NCI-H774 (cell line): Measurements from ENCODE around the gene SHB.

ENCODE experiments used
- DNase-seq: peaks from one replicate; lab custom pipeline; 2025; lab: John Stamatoyannopoulos, UW

SHB gene

DNA sequence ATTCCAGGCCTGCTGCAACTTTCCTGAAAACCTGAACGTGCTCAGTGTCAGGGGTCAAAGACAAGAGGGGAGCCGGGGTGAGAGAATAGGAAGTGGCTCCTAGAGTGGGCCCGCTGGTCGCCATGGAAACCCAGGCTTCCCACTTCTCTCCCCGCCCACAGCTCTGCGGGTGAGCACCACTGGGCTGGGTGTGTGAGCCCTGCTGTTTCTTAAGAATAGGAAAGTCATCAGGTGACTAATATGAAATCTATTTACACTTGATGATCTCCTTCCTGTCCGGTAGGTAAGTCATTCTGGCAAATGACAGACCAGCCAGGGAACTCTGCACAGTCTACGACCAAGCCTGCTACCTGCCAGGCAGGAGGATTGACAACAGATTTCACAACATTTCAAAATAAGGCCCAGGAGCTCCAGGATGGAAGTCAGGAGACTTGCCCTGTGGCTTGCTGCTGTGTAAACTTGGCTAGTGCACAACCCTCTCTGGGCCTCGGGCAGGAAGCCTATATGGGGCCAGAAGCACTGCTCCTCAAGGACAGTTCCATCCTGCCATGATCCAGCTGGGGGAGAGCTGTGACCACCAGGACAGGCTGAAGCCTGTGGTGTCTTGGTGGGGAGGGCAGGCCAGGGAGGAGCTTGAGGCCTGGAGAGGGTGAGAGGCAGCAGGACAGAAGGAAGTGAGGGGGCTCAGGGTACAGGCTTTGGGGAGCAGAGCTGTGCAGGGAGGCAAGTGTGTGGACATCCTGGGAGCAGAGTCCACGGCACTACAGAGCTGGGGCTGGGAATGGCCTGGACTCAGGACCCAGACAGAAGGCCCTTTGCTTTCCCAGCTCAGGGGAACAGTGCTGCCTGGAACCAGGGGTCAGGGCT, 60.6 kb downstream of the SHB start:
- DNase-seq, result no peak

DNA sequence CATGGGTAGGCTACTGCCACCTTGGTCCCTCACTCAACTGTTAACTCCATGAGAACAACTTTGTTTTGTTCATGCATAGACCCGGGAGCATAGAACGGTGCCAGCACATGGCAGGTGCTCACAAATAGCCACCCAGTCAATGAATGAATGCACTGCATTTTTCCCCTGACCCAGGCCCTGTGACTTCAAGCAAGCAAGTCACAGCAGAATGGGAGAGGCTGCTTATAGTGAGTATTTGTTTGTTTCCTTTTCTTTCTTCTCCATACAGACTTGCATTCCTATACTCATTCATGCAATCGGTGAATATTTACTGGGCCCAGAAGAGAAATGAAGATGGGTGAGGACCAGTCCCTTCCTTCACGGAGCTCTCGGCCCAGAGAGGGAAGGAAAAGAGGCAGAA, 62.0 kb downstream of the SHB start:
- DNase-seq, result no peak

DNA sequence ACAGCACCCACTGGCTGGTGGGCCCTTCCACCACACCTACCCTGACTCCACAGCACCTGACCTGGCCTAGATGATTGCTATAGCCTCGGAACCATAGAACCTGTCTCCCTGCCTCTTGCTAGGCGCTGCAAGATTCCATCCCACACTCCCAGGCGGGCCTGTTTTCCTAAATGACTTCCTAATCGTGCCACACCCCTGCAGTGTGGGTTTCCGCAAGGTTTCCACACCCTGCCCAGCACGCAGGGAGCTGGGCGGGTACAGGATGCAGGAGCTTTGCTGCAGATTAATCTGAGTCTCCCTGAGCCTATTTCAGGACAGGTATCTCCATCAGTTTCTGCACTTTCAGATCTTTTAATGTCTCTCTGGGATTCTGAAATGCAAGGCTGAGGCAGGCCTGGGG, 62.9 kb downstream of the SHB start:
- DNase-seq, result no peak

DNA sequence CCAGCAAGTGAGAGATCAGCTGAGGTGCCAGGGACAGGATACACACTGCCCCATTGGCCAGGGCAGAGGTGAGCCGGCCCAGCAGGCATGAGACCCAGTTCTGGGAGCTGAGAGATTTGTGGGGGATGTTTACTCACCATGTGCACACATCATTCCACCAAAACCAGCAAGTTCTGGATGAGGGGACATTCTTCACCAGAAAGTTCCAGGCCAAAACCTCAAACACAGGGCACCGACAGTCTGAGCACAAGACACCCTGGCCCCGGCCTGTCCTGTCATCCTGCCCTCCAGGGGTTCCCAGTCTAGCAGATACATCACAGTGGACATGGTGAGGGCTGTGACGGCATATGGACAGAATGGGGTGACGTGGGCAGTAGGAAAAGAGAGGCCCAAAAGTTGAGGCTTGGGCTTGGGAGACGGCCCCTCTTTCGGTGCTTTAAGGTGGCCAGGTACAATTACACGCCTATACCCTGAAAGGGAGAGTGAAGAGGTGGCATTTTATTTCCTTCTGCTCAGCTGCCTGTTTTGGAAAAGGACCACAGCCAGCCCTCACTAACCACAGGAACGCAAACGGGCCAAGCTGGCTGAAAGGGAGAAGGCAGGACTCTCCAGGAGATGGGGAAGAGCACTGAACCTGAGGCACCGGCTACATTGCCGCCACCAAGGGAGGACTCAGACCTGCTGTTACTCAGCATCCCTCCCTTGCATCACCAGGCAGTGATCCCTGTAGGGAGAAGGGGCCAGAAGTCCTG, 64.0 kb downstream of the SHB start:
- no peak for DNase-seq

DNA sequence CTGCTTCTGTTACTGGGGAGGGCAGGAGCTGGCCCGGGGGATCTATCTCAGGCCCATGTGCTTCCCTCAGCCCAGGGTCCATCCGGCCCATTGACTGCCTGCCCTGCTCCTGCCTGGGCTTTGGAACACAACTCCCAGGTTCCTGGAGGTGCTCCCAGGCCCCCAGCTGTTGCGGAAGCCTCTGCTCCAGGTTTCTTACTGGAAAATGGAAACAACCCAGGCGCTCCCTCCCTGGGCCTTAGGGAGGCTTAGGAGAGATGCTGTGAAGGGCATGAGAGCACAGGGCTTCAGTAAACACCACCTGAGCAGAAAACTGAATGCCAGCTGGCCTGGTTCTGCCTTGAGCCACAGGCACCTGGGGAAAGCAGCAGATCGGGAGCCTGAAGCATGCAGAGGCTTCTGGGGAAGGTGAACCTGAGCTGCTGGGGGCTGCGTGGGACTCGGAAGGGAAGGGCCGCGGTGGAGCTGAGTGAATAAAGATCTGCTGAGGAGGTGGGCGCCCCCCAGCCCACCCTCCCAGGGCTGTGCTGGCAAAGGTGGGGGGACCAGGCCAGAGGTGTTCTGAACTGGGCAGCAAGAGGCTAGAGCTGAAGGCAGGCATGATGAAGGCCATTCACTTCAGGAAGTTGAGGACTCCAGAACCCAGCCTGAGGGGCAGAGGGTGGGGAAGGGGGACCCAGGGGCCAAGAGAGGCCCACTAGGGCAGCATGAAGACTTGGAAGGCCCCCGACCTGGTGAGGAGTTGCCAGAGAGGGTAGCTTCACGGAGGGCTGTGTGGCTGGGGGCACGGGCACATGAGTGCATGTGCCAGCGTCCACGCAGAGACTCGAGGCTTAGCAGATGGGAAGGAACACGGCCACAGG, 64.8 kb downstream of the SHB start:
- DNase-seq, result no peak

DNA sequence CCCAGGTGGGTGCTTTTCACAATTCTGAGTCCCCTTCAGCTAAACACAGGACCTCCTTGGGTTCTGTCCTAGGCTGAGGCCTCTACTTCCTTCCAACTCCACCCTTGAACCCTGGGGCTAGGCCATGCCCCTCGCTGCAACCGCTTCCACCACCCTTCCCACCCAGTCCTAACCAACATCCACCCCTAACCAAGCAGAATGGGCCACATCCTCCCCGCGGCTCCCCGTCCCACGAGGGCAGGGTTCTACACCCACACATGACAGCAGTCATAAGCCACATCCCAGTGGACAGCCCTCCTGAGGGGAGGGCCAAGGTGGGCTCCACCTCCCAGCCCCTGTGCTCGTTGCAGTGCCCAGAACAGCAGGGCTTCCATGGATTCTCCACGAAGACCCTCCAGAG, 65.8 kb downstream of the SHB start:
- no peak for DNase-seq

DNA sequence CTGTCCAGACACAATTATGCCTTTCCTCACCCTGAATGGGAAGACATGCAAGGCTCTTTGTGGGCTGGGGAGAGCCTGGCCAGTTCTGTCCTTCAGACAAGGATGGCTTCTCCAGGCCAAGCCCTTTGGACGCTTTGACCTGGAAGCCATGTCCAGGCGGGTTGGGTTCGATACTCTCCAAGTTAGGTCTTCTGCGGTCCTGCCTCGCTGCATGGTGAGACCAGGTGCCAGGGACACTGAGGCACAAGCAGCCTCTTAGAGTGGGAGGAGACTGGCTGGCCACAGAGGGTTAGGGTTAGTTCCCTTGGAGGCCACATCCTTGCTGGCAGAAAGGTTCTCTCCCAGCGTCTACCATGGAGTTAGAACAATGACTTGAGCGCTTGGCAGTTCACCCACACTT, 67.6 kb downstream of the SHB start:
- no peak for DNase-seq

DNA sequence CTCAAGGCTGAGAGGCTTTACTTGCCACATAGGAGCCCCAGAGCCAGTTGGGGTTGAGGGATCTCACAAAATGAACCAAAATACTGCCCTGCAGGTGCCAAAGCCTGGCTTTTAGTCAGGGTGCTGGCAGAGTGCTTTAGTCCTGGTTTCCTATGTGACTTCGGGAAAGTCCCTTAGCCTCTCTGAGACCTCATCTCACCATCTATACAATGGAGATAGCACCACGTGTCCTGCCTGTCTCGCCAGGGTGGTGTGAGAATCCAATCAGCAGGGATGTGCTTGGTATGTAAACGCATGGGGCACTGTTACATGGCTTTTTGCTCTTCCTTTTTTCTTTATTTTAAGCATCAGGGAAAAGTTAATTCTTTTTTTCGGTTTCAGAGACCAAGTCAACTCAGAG, 68.3 kb downstream of the SHB start:
- no peak for DNase-seq

DNA sequence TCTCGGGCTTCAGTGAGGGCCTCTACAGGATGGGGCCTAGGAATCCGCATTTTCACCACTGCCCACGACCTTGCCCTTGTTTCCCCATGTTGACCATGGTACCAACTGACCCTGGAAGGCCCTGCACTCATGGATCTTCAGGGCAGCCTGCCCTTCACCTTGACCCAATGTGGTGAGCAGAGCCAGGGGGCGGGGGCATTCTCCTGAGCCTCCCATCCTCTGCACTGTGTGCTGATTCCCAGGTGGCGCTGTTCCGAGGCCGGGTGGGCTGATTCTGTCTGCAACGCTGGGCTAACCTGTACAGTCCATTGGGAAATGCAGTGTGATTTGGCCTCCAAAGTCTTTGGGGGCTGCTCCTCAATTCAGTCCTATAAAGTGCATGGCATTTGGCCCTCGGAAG, 68.7 kb downstream of the SHB start:
- no peak for DNase-seq

DNA sequence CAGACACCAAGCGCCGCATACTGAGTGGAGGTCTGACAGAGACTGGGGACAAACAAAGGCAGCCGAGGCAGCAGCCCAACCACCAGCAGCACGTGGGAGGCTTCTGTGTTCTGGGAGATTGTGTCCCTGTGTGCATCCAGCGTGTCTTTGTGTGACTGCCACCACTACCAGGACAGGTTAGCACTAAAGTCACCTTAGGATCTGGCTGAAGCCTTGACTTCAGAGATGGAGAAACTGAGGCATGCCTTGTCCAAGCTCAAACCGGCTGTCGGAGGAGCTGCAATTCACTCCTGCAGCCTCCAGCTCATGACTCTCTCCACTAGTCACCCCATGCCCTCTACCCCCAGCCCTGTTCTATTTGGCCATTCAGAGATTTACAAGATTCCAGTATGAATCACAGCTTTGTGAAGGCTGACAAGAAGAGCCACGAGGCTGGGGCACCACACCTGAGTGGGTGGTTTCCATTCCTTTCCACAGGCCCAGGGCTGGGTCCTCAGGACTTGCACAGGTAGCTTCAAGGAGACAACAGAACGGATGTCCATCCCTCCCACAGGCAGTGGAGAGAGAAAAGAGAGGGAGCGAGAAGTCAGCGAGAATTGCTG, 69.3 kb downstream of the SHB start:
- no peak for DNase-seq

DNA sequence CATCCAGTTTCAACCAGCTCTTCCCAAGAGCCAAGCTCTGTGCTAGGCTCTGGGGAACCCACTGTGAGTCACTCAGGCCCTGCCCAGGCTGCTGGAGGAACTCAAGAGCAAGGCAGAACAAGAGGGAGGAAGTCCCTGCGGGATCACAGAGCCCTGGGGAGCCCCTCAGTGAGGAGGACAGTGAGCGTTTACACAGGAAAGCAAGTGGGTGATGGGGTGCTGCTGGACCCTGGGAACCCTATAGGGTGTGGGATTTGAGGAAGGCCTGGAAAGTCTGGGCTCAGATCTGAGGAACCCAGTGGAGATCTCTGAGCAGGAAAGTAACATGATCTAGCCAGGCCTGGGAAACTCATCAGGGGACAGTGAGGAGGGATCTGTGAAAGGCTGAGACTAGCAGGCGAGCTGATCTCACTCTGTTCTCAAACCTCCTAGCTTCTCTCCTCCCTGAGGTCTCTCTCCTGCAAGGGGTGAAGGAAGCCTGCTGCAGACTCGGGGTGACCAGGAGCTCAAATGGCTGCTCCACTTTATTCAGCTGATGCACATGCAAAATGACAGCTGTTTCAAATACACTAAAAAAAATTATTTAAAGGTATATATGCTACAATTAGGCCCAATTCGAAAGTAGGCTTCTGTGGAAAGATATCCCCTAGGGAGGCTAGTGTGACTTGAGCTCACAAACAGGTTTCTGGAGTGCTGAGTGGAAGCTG, 70.0 kb downstream of the SHB start:
- DNase-seq, result no peak

DNA sequence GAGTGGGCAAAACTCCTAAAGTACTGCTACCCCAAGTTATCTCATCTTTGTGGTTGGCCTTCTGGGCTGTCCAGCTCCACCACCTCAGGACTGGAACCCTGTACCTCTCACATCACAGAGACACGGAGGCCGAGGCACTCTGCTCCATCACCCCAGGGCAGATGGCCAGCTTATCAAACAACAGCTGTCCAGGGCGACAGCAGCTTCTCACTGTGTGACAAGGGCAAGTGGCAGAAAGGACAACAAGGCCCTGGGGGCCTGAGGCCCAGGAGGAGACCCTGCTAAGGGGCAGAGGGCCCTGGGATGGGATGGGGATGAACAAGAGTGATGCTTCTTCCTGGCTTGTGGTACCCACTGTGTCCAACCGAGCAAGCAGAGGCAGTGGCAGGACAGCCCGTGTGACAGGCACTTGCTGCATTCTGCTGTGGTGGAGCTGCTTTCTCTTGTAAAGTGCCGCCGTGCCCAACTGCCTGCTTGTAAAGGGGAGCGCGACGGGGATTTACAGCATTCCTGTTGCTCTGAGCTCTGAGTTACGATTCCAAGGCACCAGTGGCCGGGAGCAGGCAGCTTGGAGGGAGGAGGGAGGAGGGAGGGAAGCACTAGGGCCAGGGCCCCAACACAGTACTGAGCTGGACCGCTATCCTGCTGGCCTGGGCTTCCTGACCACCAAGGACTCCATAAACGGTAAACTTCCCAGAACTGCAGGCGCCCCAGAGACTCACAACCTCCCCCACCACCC, 71.2 kb downstream of the SHB start:
- no peak for DNase-seq

DNA sequence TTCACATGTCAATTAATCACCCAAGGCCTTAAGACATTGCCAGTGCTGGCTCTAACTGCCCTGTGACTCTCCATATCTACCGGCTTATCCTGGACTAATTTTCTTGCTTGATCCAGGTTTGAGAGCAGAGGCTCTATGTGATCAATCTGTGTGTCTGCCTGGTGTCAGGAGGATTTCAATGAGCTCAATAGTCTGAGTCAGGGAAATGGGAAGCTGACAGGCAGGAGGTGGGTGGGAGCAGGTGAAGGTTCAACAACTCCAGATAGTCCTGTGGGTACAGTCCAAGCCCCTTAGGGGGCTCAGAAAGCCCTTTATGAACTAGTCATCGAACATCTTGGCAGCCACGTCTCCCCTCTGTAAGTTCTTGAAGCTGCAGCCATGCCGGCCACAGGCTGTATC, 72.2 kb downstream of the SHB start:
- DNase-seq, result no peak

DNA sequence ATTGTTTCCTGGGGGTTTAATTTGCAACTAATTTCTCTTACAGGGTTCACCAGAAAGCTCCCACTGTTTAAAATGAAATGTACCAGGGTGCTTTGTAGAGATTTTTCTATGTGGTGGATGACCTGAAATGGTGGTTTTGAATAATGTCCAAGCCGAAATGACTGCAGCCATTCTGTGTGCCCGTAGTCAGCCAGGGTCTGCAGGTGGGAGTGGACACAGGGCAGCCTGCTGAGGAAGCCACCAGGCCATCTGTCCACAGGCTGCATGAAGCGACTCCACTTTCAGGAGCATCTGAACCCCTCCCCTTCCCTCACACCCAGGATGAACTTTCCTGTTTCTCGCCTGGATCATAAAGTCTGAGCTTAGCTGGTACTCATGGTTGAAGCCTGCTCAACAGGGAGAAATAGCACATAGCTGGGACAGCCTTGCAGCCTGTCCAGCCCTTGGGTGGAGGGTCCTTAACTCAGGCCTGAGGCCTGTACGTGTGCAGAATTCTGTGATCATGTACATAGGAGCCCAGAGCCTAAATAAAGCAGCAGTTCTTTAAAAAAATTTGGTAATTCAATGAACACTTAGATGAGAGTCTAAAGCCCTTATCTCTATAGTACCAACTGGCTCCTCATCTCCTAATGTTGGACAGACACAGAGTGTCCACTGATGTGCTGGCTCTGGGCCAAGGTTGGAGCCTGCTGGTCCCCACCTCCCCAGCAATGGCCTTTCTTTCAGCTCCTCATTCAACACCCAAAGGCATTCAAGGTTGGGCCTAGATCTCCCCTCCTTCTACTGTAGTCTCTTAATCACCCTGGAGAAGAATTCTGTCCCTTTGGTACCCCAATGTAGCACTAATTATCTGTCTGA, 72.8 kb downstream of the SHB start:
- no peak for DNase-seq

DNA sequence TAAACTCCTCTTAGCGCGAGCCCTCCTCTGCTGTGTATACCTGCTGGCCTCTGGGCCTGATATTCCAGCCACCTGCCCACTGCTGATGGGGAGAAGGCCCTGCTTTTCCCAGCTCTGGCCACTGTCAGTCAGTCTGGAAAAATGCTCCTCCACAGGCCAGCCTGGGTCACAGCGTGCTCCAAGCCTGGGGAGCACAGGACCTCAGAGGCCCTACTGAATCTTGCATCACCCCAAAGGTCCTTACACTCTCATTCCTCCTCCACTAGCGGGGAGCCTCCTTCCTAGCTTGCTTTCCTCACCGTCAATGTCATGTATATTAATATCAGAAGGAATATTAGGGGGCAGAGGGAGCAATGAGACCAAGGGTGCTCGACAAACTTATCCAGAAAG, 73.7 kb downstream of the SHB start:
- no peak for DNase-seq

DNA sequence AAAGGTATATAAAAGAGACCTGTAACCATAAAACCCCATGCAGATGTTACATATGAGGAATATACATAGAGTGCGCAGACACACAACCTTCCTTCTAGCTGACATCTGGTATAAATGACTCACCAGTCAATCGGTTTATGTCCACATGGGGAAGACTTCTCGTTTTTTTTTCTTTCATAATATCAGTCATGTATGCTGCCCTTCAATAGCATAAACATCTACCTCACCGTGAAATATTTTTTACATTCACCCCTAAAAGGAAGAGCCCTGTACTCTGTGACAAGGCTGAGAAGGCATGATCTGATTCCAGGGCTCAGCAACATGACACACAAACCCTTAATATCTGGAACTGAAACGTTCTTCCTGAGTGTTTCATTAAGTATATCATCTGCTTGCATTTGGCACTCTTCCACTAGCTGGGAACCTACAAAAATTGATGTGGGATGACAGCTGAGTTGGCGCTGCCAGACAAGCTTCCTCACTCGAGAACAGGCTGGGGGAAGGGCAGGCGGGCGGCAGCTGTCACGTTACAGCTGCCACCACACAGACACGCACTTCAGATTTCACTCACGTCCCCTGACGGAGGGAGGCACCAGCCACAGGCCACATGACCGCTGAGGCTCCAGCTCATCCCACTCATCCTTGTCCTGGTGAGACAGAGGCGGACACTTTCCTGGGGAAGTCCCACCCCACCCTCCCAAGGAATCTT, 74.2 kb downstream of the SHB start:
- DNase-seq, result peak; percentile 27

DNA sequence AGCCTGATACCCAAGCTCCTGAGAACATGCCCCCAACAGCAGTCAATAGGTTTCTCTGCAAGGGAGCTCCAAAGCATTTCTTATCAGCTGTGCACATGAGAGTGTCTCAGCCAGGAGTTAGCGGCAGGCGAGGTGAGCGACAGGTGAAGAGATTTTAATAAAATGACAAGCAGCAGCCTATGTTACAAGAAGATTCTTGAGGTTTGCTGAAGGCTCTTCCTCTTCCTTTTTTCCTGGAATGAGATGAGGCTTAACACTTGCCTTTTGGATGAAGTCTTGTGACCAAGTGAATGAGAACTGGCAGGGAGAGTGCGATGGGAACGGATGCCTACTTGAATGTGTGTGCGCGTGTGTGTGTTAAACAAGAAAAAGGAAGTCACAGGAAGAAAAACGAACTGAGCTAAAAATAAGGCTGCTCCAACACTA, 76.1 kb downstream of the SHB start:
- no peak for DNase-seq

DNA sequence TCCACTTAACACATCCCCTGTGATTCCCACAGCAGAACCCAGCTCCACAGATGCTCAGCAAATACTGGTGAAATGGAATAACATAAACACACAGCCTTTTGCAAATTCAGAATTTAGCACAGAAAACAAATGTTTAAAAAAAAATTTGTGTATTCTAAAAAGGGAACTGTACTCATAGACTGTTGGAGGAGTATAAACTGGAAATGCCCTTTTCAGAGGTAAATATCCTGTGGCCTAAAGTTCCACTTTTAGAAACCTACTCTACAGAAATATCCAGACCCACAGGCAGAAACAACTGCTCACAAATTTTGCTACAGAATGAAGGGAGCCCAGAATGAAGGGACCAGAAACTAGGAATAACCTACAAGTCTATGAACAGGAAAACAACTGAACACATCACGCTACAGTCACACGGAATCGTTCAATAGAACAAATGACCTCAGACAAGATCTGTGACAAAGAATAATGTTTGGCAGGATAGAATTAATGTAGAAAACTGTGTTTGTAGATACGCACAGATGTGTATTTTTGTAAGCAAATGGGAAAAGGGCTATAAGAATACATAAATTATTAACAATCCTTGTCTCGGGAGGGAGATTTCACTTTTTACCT, 78.5 kb downstream of the SHB start:
- no peak for DNase-seq

DNA sequence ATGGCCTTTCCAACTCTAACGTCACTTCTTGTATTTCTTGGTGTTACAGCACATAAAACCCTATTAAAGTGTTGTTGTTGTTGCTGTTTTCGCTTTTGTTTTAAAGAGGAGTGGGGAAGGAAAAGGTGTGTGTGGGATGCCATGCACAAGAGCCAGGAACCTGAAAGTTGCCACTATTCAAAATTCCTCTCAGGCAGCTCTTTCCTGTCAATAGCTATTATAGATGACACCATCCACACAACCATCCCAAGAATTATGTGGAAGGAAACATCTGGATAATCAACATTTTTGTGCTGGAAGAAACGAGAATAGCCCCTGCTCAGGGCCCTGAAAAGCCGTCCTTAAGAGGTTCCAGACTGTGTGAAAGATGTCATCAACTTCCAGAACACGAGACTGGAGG, 79.3 kb downstream of the SHB start:
- no peak for DNase-seq
